Adrenal gland (tissue), 12 donors: ENCODE data around the gene THBS2. TPM values are rescaled to one million over a fixed set of nuclear protein-coding genes. Genes with fewer than 3 reads are reported as not detected.

Experiments used
- DNase-seq, 7 donors: peaks; one replicate each; pipeline ENCODE4 v3.0.0-alpha.2; 2019 to 2020
- H3K27ac ChIP-seq, 5 donors: fragments of 200-600 bp; sonication (generic) in 4 of 5; 1 replicate in 3 of 5; 2 replicates in 2 of 5; pipeline versions ENCODE4 v1.5.1 to v1.8.0; 2016 to 2020; ENCODE audit warnings: mild to moderate bottlenecking in 1 of 5
- H3K27me3 ChIP-seq: fragments of 200-600 bp; 2 replicates; pipeline ENCODE4 v1.8.0; 2021
- H3K36me3 ChIP-seq, 2 donors: fragments of 200-600 bp; replicated peaks in 1 of 2; 1 replicate in 1 of 2; 2 replicates in 1 of 2; pipeline versions ENCODE4 v1.5.1 to v1.8.0; 2018 to 2022
- H3K4me1 ChIP-seq, 2 donors: fragments of 200-600 bp; replicated peaks in 1 of 2; 1 replicate in 1 of 2; 2 replicates in 1 of 2; pipeline versions ENCODE4 v1.5.1 to v1.8.0; 2018 to 2021
- H3K4me3 ChIP-seq, 4 donors: fragments of 200-600 bp; sonication (generic) in 3 of 4; one replicate each; pipeline ENCODE4 v1.5.1; 2016 to 2018
- H3K9me3 ChIP-seq, 3 donors: fragments of 200-600 bp; sonication (generic) in 1 of 3; replicated peaks in 1 of 3; 1 replicate in 2 of 3; 2 replicates in 1 of 3; pipeline versions ENCODE4 v1.5.1 to v1.8.0; 2016 to 2021
- POLR2A ChIP-seq, 2 donors: fragments of 450-650 bp; IDR thresholded peaks; one replicate each; pipeline ENCODE4 v1.6.1; 2017; ENCODE audit warnings: antibody characterized with exemption in 2 of 2, mild to moderate bottlenecking in 2 of 2, moderate library complexity in 1 of 2
- WGBS, 4 donors: extraction: QIAGEN DNeasy Blood & Tissue Kit in 2 of 4; methylation state at CpG; one replicate each; pipeline versions ENCODE4 v1.1.5 to v1.1.7; 2013 to 2017; 5-methylcytosine and 5-hydroxymethylcytosine counted together
- intact Hi-C, 2 donors: fragments of 100-400 bp; cut with DNase I; formaldehyde crosslinking; loops; one replicate each; pipeline versions ENCODE4 v1.14.1 to v1.15.0; 2022 to 2023
- polyA plus RNA-seq, 3 donors: library from polyadenylated mRNA; stranded (reverse); fragments of 200-250 nt in 2 of 3; fragments of 350-450 nt in 1 of 3; fragmentation: Illumina TruSeq in 1 of 3; extraction: RNeasy Lipid Tissue Mini Kit (QIAGEN cat#74804) in 1 of 3; gene quantifications; one replicate each; pipeline ENCODE4 v1.2.3, GENCODE V29; 2013 to 2014
- total RNA-seq, 9 donors: library from RNA; depleted of rRNA in 4 of 9; stranded (reverse); fragments of >200 nt in 4 of 9; fragments of 120-200 nt in 1 of 9; fragmentation: NEBNext Ultra II Directional in 1 of 9; extraction: Animal tissue kit (Norgen Biotek cat#: 25700) in 1 of 9; gene quantifications; one replicate each; pipeline versions ENCODE4 v1.1.0 to v1.2.4, GENCODE V29; 2013 to 2023
- TF ChIP-seq, protein P1 (sequence below), 6 experiments: fragments of 450-650 bp in 4 of 6; fragments of 200-600 bp in 2 of 6; sonication (generic) in 1 of 6; IDR thresholded peaks; 1 replicate in 5 of 6; 2 replicates in 1 of 6; pipeline versions ENCODE4 v1.5.1 to v1.8.0; 2016 to 2021; ENCODE audit warnings: antibody characterized with exemption in 6 of 6, mild to moderate bottlenecking in 2 of 6, moderate library complexity in 1 of 6
- donor health status: healthy with polysubstance abuse.
- donor health status: Bipolar disorder and iron deficiency.
- donor health status: DM: yes; HTN: yes; CAD: no.
- donor health status: DM: no; HTN: no; CAD: no.
- donor health status: DM: no; HTN: no; CAD: no.
- donor health status: DM: yes; HTN: yes; CAD: no.

The THBS2 gene
- total and polyA plus RNA-seq, 12 donors, result 5.6 to 72.7 (median 14.8) TPM

DNA sequence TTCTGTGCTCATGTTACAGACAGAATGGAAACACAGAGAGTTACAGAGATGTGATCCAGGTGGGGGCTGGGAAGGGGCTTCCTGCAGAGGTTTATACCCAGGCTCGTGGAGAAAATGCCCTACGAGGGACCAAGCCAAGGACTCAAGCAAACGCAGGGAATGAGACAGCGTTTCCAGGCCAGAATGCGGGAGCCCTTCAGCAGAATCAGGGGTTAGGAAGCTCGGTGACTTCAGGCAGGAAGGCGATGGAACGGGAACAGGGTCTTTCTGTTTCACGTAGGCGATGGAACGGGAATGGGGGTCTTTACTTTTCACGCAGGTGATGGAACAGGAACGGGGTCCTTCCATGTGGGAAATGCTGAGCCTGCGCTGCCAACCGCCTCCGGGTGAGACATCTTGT is 82.6 kb downstream of the THBS2 start:
- Histone ChIP-seq H3K4me1 (no peaks in the 10 kb centered on the region), H3K9me3 (no peaks in the 10 kb centered on the region), H3K4me3 (no peak overlapping the region), H3K36me3 (no peaks in the 10 kb centered on the region), H3K27me3 (no peaks in the 10 kb centered on the region), H3K27ac (no peak overlapping the region)
- TF ChIP-seq, protein P1, sequence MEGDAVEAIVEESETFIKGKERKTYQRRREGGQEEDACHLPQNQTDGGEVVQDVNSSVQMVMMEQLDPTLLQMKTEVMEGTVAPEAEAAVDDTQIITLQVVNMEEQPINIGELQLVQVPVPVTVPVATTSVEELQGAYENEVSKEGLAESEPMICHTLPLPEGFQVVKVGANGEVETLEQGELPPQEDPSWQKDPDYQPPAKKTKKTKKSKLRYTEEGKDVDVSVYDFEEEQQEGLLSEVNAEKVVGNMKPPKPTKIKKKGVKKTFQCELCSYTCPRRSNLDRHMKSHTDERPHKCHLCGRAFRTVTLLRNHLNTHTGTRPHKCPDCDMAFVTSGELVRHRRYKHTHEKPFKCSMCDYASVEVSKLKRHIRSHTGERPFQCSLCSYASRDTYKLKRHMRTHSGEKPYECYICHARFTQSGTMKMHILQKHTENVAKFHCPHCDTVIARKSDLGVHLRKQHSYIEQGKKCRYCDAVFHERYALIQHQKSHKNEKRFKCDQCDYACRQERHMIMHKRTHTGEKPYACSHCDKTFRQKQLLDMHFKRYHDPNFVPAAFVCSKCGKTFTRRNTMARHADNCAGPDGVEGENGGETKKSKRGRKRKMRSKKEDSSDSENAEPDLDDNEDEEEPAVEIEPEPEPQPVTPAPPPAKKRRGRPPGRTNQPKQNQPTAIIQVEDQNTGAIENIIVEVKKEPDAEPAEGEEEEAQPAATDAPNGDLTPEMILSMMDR (IDR thresholded peaks at IDR 0.05), result no peak
- TF ChIP-seq POLR2A (IDR thresholded peaks at IDR 0.05), result no peak
- DNase-seq, result peak in 1 of 7 donors; percentile 39
- intact Hi-C loops, result no loop called here
- WGBS, 4 donors, result 87 to 96% (median 91%) methylated on average over 15 to 16 of the region's 16 CpGs

DNA sequence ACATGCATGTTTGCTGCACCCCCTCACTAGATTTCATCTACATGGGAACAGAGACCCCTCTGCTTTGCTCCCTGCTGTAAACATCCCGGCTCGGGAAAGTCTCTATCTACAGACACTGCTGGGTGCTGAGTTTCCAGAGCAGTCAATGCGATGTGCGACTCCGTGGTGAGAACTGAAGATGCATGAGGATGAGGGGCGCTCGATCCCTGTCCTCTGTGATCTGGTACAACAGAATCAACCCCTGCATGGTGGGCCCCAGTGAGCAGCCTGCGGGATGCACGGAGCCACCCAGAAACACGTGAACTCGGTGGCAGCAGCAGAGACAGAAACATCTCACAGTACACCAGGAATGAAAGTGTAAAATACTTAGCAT is 83.1 kb downstream of the THBS2 start:
- Histone ChIP-seq H3K36me3 (no peaks in the 10 kb centered on the region), H3K27ac (no peak overlapping the region), H3K4me1 (no peaks in the 10 kb centered on the region), H3K9me3 (no peaks in the 10 kb centered on the region), H3K4me3 (no peak overlapping the region), H3K27me3 (no peaks in the 10 kb centered on the region)
- intact Hi-C loops, result no loop called here
- DNase-seq, result peak in 1 of 7 donors; percentile 37
- TF ChIP-seq, protein P1 (IDR thresholded peaks at IDR 0.05), result no peak
- TF ChIP-seq POLR2A (IDR thresholded peaks at IDR 0.05), result no peak
- WGBS, 4 donors, result 88 to 96% (median 95%) methylated on average over 11 of the region's 11 CpGs

DNA sequence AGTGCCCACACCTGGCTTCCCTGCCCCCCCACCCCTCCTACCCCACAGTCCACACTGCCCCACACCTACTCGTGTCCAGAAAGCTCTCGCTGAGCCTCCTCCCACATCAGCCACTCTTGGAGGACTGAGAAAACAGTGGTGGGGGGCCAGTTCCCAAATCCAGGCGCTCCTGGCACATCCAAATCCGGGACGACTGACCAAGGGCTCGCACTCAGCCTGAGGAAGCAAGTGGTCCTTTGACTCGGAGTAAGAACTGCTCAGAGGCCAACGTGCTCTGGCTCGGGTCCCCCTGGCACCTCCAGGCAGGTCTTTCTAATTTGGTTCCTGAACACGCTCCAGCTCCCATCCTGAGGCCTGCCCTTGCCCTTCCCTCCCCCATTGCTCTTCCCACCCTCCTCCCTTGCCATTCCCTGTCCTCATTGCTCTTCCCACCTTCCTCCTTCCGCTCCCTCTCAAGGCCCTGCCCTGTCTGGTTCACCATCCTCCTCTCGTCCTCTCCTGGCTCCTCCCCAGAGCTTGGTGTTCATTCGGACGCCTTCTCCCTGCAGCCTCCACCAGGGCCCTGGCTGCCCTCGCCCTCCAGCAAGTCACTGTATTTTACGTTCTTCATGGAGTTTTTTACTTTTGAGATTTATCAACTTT is 83.6 kb downstream of the THBS2 start:
- intact Hi-C loops, result no loop called here
- Histone ChIP-seq H3K4me3 (no peak overlapping the region), H3K27me3 (no peaks in the 10 kb centered on the region), H3K27ac (no peak overlapping the region), H3K9me3 (no peaks in the 10 kb centered on the region), H3K4me1 (no peaks in the 10 kb centered on the region), H3K36me3 (no peaks in the 10 kb centered on the region)
- TF ChIP-seq POLR2A (IDR thresholded peaks at IDR 0.05), result no peak
- TF ChIP-seq, protein P1 (IDR thresholded peaks at IDR 0.05), result no peak
- DNase-seq, result peak in 1 of 7 donors; percentile 34
- WGBS, 4 donors, result 86 to 94% (median 88%) methylated on average over 12 to 16 of the region's 16 CpGs

DNA sequence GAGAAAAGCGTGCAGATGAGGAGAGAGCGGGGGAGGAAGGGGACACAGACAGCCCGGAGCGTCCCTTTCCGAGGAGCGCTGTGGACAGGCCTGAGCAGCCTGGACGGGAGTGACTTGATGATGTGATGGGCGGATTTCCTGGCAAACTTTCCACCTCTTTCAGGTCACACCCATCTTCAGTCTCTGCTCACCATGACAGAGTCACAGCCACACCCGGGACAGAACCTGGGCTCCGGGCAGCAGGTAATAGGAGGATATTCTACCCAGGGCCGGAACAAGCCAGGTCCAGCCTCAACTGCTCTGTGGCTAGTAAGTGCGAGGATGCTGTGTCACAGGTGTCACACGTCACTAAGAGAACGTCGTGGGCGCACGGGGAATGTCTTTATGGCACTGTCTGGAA is 84.3 kb downstream of the THBS2 start:
- no peaks in the 10 kb centered on the region for H3K9me3 ChIP-seq
- 90 to 93% (median 92%) methylated on average over 17 of the region's 17 CpGs for WGBS, 4 donors
- no peak overlapping the region for H3K4me3 ChIP-seq
- intact Hi-C loops, result no loop called here
- no peaks in the 10 kb centered on the region for H3K4me1 ChIP-seq
- no peak overlapping the region for H3K27ac ChIP-seq
- no peaks in the 10 kb centered on the region for H3K36me3 ChIP-seq
- peak in 1 of 7 donors; percentile 35 for DNase-seq
- H3K27me3 ChIP-seq, result no peaks in the 10 kb centered on the region
- TF ChIP-seq, protein P1 (IDR thresholded peaks at IDR 0.05), result no peak
- TF ChIP-seq POLR2A (IDR thresholded peaks at IDR 0.05), result no peak
